Mesenchymal stem cell (in vitro differentiated cells and primary cell): ENCODE results near the gene UGP2.

Experiments
- DNase-seq: peaks from one replicate; pipeline ENCODE4 v3.0.0-alpha.2; 2013
- H2AFZ ChIP-seq: one replicate; pipeline ENCODE4 v1.6.1; 2013; ENCODE audit warnings: low read depth, mild to moderate bottlenecking, control low read depth, inconsistent platforms, low read length, moderate library complexity
- H2AK5ac ChIP-seq: 2 replicates; pipeline ENCODE4 v1.6.1; 2013; ENCODE audit warnings: low read length, moderate library complexity, mild to moderate bottlenecking, inconsistent platforms; ENCODE audit not compliant: severe bottlenecking
- H2BK120ac ChIP-seq: one replicate; pipeline ENCODE4 v1.6.1; 2013; ENCODE audit warnings: low read depth, mild to moderate bottlenecking, inconsistent platforms, low read length, moderate library complexity
- H2BK12ac ChIP-seq, 2 experiments: one replicate each; pipeline ENCODE4 v1.6.1; 2013; ENCODE audit warnings: inconsistent platforms in 2 of 2, low read length in 2 of 2, mild to moderate bottlenecking in 2 of 2, moderate library complexity in 2 of 2, control low read depth in 1 of 2
- H2BK15ac ChIP-seq: one replicate; pipeline ENCODE4 v1.6.1; 2013; ENCODE audit warnings: mild to moderate bottlenecking, low read depth, inconsistent platforms; ENCODE audit not compliant: poor library complexity, severe bottlenecking
- H2BK5ac ChIP-seq: 2 replicates; pipeline ENCODE4 v1.6.1; 2013; ENCODE audit warnings: low read depth, mild to moderate bottlenecking, low read length, control low read depth, inconsistent platforms; ENCODE audit not compliant: poor library complexity, severe bottlenecking
- H3K14ac ChIP-seq, 2 experiments: one replicate each; pipeline ENCODE4 v1.6.1; 2013; ENCODE audit warnings: inconsistent platforms in 2 of 2, low read length in 2 of 2, control low read depth in 1 of 2, mild to moderate bottlenecking in 1 of 2, moderate library complexity in 1 of 2
- H3K18ac ChIP-seq, 2 experiments: one replicate each; pipeline ENCODE4 v1.6.1; 2013; ENCODE audit warnings: inconsistent platforms in 2 of 2, low read length in 2 of 2, control low read depth in 1 of 2, low read depth in 1 of 2, mild to moderate bottlenecking in 1 of 2
- H3K23ac ChIP-seq, 2 experiments: one replicate each; pipeline ENCODE4 v1.6.1; 2013; ENCODE audit warnings: inconsistent platforms in 2 of 2, low read length in 2 of 2, mild to moderate bottlenecking in 2 of 2, moderate library complexity in 2 of 2, control low read depth in 1 of 2
- H3K27ac ChIP-seq: 2 replicates; pipeline ENCODE4 v1.5.1; 2013; ENCODE audit warnings: mild to moderate bottlenecking, moderate library complexity, low read length, control low read depth, inconsistent platforms; ENCODE audit not compliant: poor library complexity, severe bottlenecking
- H3K27me3 ChIP-seq, 2 experiments: 2 replicates each; pipeline versions ENCODE4 v1.6.1 to v1.7.0; 2013; ENCODE audit warnings: low read length in 2 of 2, mild to moderate bottlenecking in 2 of 2, moderate library complexity in 2 of 2, control low read depth in 1 of 2, inconsistent platforms in 1 of 2; ENCODE audit not compliant: control insufficient read depth in 1 of 2, insufficient read depth in 1 of 2
- H3K36me3 ChIP-seq, 2 experiments: 2 replicates each; pipeline versions ENCODE4 v1.6.1 to v1.7.0; 2013; ENCODE audit warnings: low read length in 2 of 2, control low read depth in 1 of 2, inconsistent platforms in 1 of 2, low read depth in 1 of 2, mild to moderate bottlenecking in 1 of 2; ENCODE audit not compliant: insufficient read depth in 2 of 2, control insufficient read depth in 1 of 2
- H3K4ac ChIP-seq, 2 experiments: one replicate each; pipeline ENCODE4 v1.6.1; 2013; ENCODE audit warnings: inconsistent platforms in 2 of 2, low read length in 2 of 2, mild to moderate bottlenecking in 2 of 2, moderate library complexity in 2 of 2, control low read depth in 1 of 2, low read depth in 1 of 2
- H3K4me1 ChIP-seq: 2 replicates; pipeline ENCODE4 v1.6.1; 2013; ENCODE audit warnings: low read depth, low read length, control low read depth; ENCODE audit not compliant: control insufficient read depth, insufficient read depth
- H3K4me2 ChIP-seq: 2 replicates; pipeline ENCODE4 v1.6.1; 2013; ENCODE audit warnings: low read length, mild to moderate bottlenecking, inconsistent platforms; ENCODE audit not compliant: poor library complexity, severe bottlenecking
- H3K4me3 ChIP-seq, 2 experiments: 2 replicates each; pipeline versions ENCODE4 v1.5.1 to v1.7.0; 2013; ENCODE audit warnings: low read length in 2 of 2, mild to moderate bottlenecking in 2 of 2, control low read depth in 1 of 2, low read depth in 1 of 2; ENCODE audit not compliant: insufficient read depth in 1 of 2
- H3K79me1 ChIP-seq: replicated peaks from 2 replicates; pipeline ENCODE4 v1.6.1; 2013; ENCODE audit warnings: mild to moderate bottlenecking, control low read depth, low read length, inconsistent platforms; ENCODE audit not compliant: poor library complexity, severe bottlenecking
- H3K9ac ChIP-seq: 2 replicates; pipeline ENCODE4 v1.7.0; 2013; ENCODE audit warnings: mild to moderate bottlenecking, low read length, moderate library complexity
- H3K9me3 ChIP-seq: 2 replicates; pipeline ENCODE4 v1.7.0; 2013; ENCODE audit warnings: mild to moderate bottlenecking, low read length; ENCODE audit not compliant: control insufficient read depth
- H4K8ac ChIP-seq: one replicate; pipeline ENCODE4 v1.6.1; 2013; ENCODE audit warnings: inconsistent platforms, mild to moderate bottlenecking, low read length, moderate library complexity
- H4K91ac ChIP-seq: one replicate; pipeline ENCODE4 v1.6.1; 2013; ENCODE audit warnings: mild to moderate bottlenecking, low read length, inconsistent platforms
- WGBS: methylation state at CpG from one replicate; pipeline ENCODE4 v1.1.7; 2013; ENCODE audit warnings: mixed read lengths; 5-methylcytosine and 5-hydroxymethylcytosine counted together

UGP2 gene

DNA sequence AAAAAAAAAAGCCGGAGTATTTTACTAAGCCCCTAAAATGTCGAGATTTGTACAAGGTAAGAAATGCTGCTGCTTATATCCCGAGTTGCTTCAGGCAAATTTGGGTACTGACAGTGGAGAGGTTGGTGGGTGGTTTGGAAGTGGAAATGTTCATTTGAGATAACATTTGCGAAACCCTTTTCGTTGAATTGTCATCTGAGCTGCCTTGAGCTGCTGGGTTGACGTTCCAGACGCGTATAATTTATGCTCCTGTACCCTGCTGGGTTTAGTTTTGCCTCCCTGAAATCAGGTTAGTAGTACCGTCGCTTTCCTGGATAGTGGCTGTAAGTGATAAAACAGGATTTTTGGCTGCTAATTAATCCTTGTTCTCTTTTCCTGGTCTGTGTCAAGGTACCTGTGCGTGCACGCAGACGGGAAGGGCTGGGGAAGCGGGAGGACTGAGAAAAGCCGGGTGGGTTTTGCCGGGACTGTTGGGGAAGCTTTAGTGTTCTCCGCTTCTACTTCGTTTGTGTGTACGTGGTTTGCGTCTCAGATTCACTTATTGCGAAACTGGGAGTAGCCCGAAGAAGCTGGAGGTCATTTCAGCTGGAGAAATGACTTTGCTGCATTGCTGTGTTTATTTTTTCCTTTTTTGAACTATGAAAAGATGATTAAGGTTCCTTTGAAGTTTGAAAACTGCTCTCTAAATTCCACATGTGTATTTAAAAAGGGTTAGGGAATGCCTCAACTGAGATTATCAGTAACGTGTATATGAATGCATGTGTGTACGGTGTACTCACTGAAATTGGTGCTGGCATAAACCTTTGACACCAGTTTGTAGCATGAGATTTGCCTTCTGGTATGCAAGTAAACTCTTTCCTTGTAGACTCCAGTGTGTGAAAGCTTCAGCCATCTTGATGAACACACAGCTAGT, 709 bp downstream of the UGP2 start:
- no peaks in the 10 kb centered on the region for H3K27me3 ChIP-seq
- H3K14ac ChIP-seq = no peak overlapping the region
- H3K9me3 ChIP-seq = no peaks in the 10 kb centered on the region
- WGBS = under 1% methylated on average over 24 of the region's 24 CpGs
- peak; percentile 84 for DNase-seq
- H2BK15ac ChIP-seq = no peak overlapping the region
- H2BK5ac ChIP-seq = peak overlapping the region; percentile 40
- H3K4ac ChIP-seq = peak overlapping the region in 1 of 2 experiments; percentile 54
- H3K4me1 ChIP-seq = peaks cover 2% of the 10 kb centered on the region
- H2AFZ ChIP-seq = peak overlapping the region; percentile 36
- no peak overlapping the region for H2AK5ac ChIP-seq
- H2BK120ac ChIP-seq = no peak overlapping the region
- peak overlapping the region; percentile 50 to 90 for H3K4me3 ChIP-seq
- no peak overlapping the region for H3K23ac ChIP-seq
- H4K8ac ChIP-seq = no peak overlapping the region
- peak overlapping the region; percentile 43 for H3K27ac ChIP-seq
- peak overlapping the region; percentile 82 for H3K4me2 ChIP-seq
- H2BK12ac ChIP-seq = no peak overlapping the region
- peak overlapping the region in 1 of 2 experiments; percentile 46 for H3K18ac ChIP-seq
- H3K79me1 ChIP-seq = peaks cover 4% of the 10 kb centered on the region
- no peaks in the 10 kb centered on the region for H3K36me3 ChIP-seq
- no peak overlapping the region for H4K91ac ChIP-seq
- peak overlapping the region; percentile 95 for H3K9ac ChIP-seq

DNA sequence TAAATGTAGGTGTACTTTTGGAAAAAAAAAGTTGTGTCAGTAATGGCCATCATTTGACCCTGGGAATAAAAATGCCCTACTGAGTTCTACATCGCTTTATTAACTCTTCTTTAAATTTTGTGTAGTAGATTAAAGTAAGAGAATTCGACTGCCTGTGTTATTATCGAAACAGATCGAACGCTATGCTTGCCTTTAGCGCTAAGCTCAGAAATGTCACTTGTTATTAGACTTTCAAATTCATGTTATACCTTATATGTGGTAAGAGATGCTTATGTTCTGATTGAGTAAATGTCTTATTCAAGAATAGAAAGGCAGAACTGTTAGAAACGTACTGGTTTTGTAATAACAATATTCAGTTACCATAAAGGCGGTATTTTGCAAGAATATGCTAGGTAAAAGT, 1.4 kb downstream of the UGP2 start:
- Histone ChIP-seq H2BK12ac (no peak overlapping the region), H3K18ac (no peak overlapping the region), H4K91ac (no peak overlapping the region), H3K9ac (peak overlapping the region; percentile 95), H3K27me3 (no peaks in the 10 kb centered on the region), H3K23ac (no peak overlapping the region), H3K36me3 (no peaks in the 10 kb centered on the region), H3K14ac (no peak overlapping the region), H3K79me1 (peaks cover 4% of the 10 kb centered on the region), H3K4me3 (peak overlapping the region in 1 of 2 experiments; percentile 90), H2AK5ac (no peak overlapping the region), H3K4me1 (peaks cover 2% of the 10 kb centered on the region), H3K4me2 (peak overlapping the region; percentile 82), H3K4ac (no peak overlapping the region), H4K8ac (no peak overlapping the region), H3K27ac (peak overlapping the region; percentile 43), H2BK15ac (no peak overlapping the region), H2AFZ (no peak overlapping the region), H3K9me3 (no peaks in the 10 kb centered on the region), H2BK5ac (no peak overlapping the region), H2BK120ac (no peak overlapping the region)
- WGBS = 14% methylated on average over 7 of the region's 8 CpGs
- no peak for DNase-seq

DNA sequence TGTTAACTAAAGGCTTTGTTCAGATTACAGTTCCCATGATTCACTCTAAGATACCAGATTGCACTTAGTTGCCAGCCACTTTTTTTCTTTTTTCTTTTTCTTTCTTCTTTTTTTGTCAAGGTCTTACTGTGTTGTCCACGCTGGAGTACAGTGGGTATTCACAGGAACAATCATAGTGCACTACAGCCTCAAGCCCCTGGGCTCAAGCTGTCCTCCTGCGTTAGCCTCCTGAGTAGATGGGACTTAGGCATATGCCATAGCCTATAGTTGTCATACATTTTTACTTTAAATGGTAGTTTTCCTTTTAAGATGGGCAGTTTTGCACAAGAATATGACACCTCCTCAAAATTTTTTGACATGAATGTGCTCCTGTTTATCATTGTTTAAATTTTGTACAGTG, 2.1 kb downstream of the UGP2 start:
- Histone ChIP-seq H3K4me3 (peak overlapping the region in 1 of 2 experiments; percentile 90), H4K8ac (no peak overlapping the region), H3K23ac (no peak overlapping the region), H3K4ac (no peak overlapping the region), H3K18ac (no peak overlapping the region), H2BK12ac (no peak overlapping the region), H2AK5ac (no peak overlapping the region), H3K9ac (peak overlapping the region; percentile 95), H2AFZ (no peak overlapping the region), H2BK15ac (no peak overlapping the region), H3K79me1 (peaks cover 4% of the 10 kb centered on the region), H2BK5ac (no peak overlapping the region), H3K27ac (no peak overlapping the region), H3K14ac (no peak overlapping the region), H4K91ac (no peak overlapping the region), H3K36me3 (no peaks in the 10 kb centered on the region), H2BK120ac (no peak overlapping the region), H3K9me3 (no peaks in the 10 kb centered on the region), H3K4me1 (peaks cover 2% of the 10 kb centered on the region), H3K4me2 (peak overlapping the region; percentile 49), H3K27me3 (no peaks in the 10 kb centered on the region)
- DNase-seq = peak; percentile 11
- WGBS = 50% methylated on average over 1 of the region's 2 CpGs

DNA sequence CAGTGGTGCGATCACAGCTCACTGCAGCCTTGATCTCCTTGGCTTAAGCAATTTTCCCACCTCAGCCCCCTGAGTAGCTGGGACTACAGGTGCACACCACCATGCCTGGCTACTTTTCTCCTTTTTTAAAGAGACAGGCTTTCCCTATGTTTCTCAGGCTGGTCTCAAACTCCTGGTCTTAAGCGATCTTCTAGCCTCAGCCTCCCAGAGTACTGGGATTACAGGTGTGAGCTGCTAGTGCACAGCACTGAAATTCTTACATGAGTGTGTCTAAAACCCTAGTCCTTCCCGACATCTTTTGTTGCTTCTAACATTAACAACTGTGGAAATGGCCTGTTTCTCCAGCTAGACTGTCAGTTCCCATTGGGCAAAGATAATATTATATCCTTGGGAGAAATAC, 2.9 kb downstream of the UGP2 start:
- no peak overlapping the region for H2AFZ ChIP-seq
- no peak overlapping the region for H3K27ac ChIP-seq
- no peak overlapping the region for H2AK5ac ChIP-seq
- no peak overlapping the region for H3K4ac ChIP-seq
- H3K27me3 ChIP-seq = no peaks in the 10 kb centered on the region
- H3K4me3 ChIP-seq = peak overlapping the region in 1 of 2 experiments; percentile 90
- H2BK5ac ChIP-seq = no peak overlapping the region
- H3K79me1 ChIP-seq = peaks cover 4% of the 10 kb centered on the region
- no peak for DNase-seq
- no peak overlapping the region for H4K91ac ChIP-seq
- no peak overlapping the region for H2BK120ac ChIP-seq
- no peak overlapping the region for H3K23ac ChIP-seq
- 64% methylated on average over 3 of the region's 3 CpGs for WGBS
- H3K18ac ChIP-seq = no peak overlapping the region
- no peak overlapping the region for H4K8ac ChIP-seq
- no peaks in the 10 kb centered on the region for H3K36me3 ChIP-seq
- peaks cover 2% of the 10 kb centered on the region for H3K4me1 ChIP-seq
- no peak overlapping the region for H2BK12ac ChIP-seq
- H3K9me3 ChIP-seq = no peaks in the 10 kb centered on the region
- no peak overlapping the region for H3K4me2 ChIP-seq
- H2BK15ac ChIP-seq = no peak overlapping the region
- no peak overlapping the region for H3K14ac ChIP-seq
- H3K9ac ChIP-seq = peak overlapping the region; percentile 95
